NCI-H2107 (cell line): ENCODE results near the gene UNCX.
A peak's percentile ranks its signal among the peaks of the same experiment; 100 is the strongest.
"Not testable (repeated sequence)": the region's sequence is repeated elsewhere in the genome, so short reads cannot be mapped to it uniquely, and the experiment has no call there.

ENCODE experiments used
- DNase-seq: peaks from one replicate; lab custom pipeline; 2025; lab: John Stamatoyannopoulos, UW

Gene UNCX

GRCh38 chr7:1232623-1233332 lies at the start of gene UNCX:
Gene UNCX (plus strand): TSS chr7:1232872. CDS start chr7:1233018, 146 bp downstream.
- DNase-seq, result no peak

GRCh38 chr7:1187127-1187526 lies 45.5 kb upstream of the UNCX start:
- no peak for DNase-seq

- DNase-seq, result no peak
These were observed 43.9 kb upstream of the UNCX start for GRCh38 chr7:1188720-1189294.

- DNase-seq, result no peak
These were observed 42.5 kb upstream of the UNCX start for GRCh38 chr7:1189986-1190772.

- no peak for DNase-seq
These were observed 40.4 kb upstream of the UNCX start for GRCh38 chr7:1192171-1192676.

- peak; percentile 72 for DNase-seq
These were observed 38.9 kb upstream of the UNCX start for GRCh38 chr7:1193593-1194424.

GRCh38 chr7:1196441-1196840 lies 36.2 kb upstream of the UNCX start:
- not testable (repeated sequence) for DNase-seq

- no peak for DNase-seq
These were observed 35.7 kb upstream of the UNCX start for GRCh38 chr7:1196950-1197349.

- DNase-seq, result no peak
These were observed 34.6 kb upstream of the UNCX start for GRCh38 chr7:1197997-1198625.

GRCh38 chr7:1200045-1200444 lies 32.6 kb upstream of the UNCX start:
- DNase-seq, result no peak

- DNase-seq, result no peak
These were observed 30.8 kb upstream of the UNCX start for GRCh38 chr7:1201916-1202315.

GRCh38 chr7:1202914-1203313 lies 29.8 kb upstream of the UNCX start:
- not testable (repeated sequence) for DNase-seq

GRCh38 chr7:1204460-1205140 lies 28.1 kb upstream of the UNCX start:
- no peak for DNase-seq

GRCh38 chr7:1205742-1206141 lies 26.9 kb upstream of the UNCX start:
- not testable (repeated sequence) for DNase-seq

GRCh38 chr7:1209097-1209496 lies 23.6 kb upstream of the UNCX start:
- DNase-seq, result no peak

- no peak for DNase-seq
These were observed 22.2 kb upstream of the UNCX start for GRCh38 chr7:1210321-1210978.

- no peak for DNase-seq
These were observed 21.6 kb upstream of the UNCX start for GRCh38 chr7:1210979-1211608.

GRCh38 chr7:1211611-1212010 lies 21.1 kb upstream of the UNCX start:
- DNase-seq, result no peak

GRCh38 chr7:1212025-1212424 lies 20.6 kb upstream of the UNCX start:
- not testable (repeated sequence) for DNase-seq

GRCh38 chr7:1214516-1214915 lies 18.2 kb upstream of the UNCX start:
- no peak for DNase-seq
